NCI-H1092 treated with DMSO at 0.1 percent for 48 hours (cell line): ENCODE data around the gene LINGO3.
"Not testable (repeated sequence)": the region's sequence is repeated elsewhere in the genome, so short reads cannot be mapped to it uniquely, and the experiment has no call there.

Experiments
- DNase-seq: peaks from one replicate; lab custom pipeline; 2025; lab: John Stamatoyannopoulos, UW

LINGO3 gene, protein sequence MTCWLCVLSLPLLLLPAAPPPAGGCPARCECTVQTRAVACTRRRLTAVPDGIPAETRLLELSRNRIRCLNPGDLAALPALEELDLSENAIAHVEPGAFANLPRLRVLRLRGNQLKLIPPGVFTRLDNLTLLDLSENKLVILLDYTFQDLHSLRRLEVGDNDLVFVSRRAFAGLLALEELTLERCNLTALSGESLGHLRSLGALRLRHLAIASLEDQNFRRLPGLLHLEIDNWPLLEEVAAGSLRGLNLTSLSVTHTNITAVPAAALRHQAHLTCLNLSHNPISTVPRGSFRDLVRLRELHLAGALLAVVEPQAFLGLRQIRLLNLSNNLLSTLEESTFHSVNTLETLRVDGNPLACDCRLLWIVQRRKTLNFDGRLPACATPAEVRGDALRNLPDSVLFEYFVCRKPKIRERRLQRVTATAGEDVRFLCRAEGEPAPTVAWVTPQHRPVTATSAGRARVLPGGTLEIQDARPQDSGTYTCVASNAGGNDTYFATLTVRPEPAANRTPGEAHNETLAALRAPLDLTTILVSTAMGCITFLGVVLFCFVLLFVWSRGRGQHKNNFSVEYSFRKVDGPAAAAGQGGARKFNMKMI

DNA sequence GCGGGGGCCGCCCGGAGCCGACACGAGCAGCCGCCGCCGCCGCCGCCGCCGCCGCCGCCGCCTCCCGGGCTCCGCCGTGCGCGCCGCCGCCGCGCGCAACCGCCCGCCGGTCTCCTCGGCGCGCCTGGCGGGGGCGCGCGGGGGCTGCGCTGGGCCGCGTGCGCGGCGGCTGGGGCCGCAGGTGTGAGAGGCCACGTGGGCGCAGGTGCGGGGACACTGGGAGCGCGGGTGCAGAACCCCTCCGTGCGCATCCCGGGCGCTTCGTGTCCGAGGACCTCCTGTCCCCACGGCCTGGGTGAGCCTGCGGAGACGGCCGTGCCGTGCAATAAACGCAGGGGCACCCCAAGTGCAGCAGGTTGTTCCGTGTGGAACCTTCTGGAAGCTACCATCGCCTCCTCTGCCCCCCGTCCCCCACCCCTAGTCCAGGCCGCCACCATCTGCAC lies at the start of gene LINGO3:
Gene LINGO3, minus strand, starts transcription at position 41 of the 443 bp plus-strand sequence. CDS start 16,378 bp downstream, outside the sequence.
- DNase-seq, result no peak

GRCh38 chr19:2356036-2356646 lies 48.2 kb upstream of the LINGO3 start:
- no peak for DNase-seq

- DNase-seq, result no peak
These were observed 47.4 kb upstream of the LINGO3 start for GRCh38 chr19:2355168-2356035.

- DNase-seq, result no peak
These were observed 46.7 kb upstream of the LINGO3 start for GRCh38 chr19:2354670-2355069.

GRCh38 chr19:2353887-2354592 lies 46.1 kb upstream of the LINGO3 start:
- no peak for DNase-seq

DNA sequence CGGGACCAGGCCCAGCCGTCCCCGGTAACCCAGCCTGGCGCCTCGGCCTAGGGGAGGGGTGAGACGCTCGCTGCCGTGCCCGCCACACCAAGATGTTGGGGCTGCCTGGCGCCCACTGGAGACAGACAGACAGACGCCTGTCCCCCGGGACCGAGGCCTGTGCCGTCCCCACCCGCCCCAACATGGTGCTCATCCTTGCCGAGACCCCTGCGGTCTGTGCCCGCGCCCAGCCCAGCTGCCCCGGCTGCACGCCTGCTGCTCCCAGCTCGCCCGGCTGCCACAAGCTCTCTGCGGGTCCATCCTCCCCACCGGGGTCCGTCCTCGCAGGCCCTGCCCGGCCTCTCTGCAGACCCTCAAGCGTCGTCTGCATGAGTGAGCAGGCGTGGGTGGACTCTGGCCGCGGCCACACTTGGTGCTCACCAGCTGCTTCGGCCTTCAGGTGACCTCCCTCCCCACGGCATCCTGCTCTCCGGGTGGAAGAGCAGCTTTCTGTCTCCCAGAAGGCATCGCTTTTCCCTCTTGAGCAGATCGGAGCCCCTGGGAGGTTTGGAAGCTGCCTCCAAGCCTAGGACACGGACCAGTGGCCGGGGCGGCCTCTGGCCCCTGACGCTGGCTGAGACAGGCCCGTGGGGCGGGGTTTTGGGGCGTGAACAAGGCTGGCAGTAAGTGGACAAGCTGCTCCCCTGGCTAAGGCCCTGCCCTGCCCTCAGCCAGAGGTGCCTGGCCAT lies 45.4 kb upstream of the LINGO3 start:
- no peak for DNase-seq

- no peak for DNase-seq
These were observed 44.2 kb upstream of the LINGO3 start for GRCh38 chr19:2352121-2352520.

DNA sequence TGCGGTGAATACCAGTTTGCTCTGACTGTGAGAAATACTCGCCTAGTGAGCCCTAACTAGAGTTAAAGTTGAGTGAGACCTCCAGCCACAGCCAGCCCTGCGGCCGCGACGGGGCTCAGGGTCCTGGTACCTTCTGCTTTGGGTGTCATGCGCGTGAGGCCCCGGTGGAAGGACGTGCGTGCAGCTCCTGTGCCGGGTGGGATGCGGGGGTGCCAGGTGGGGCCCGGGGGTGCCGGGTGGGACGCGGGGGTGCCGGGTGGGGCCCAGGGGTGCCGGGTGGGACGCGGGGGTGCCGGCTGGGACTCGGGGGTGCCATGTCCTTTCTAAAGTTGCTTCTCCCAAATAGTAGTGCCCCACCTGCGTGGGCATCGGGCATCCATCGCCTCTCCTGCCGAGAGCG lies 43.6 kb upstream of the LINGO3 start:
- DNase-seq, result no peak

DNA sequence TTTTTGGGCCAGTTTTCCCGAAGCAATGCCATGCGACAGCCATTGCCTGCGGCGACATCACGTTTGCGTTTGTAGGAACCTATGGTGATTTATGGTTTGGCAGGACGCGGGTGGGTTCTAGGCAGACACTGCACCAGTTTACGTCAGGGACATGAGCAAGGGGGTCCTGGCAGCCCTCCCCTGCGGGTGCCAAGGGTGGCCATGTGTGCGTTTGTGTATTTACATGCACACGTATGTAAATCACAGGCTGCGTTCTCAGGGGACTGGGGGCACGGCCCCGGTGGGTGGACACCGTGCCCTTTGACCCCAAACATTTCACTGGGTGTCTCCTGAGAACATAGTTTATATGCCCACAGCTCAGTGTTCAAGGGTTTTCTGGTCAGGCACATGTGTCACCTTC lies 42.7 kb upstream of the LINGO3 start:
- no peak for DNase-seq

DNA sequence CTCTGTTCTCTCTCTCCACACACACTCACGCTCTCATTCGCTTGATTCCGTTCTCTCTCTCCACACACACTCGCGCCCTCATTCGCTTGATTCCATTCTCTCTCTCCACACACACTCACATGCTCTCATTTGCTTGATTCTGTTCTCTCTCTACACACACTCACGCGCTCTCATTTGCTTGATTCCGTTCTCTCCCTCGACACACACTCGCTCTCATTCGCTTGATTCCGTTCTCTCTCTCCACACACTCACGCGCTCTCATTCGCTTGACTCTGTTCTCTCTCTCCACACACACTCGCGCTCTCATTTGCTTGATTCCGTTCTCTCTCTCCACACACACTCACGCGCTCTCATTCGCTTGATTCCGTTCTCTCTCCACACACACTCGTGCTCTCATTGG lies 41.9 kb upstream of the LINGO3 start:
- not testable (repeated sequence) for DNase-seq

DNA sequence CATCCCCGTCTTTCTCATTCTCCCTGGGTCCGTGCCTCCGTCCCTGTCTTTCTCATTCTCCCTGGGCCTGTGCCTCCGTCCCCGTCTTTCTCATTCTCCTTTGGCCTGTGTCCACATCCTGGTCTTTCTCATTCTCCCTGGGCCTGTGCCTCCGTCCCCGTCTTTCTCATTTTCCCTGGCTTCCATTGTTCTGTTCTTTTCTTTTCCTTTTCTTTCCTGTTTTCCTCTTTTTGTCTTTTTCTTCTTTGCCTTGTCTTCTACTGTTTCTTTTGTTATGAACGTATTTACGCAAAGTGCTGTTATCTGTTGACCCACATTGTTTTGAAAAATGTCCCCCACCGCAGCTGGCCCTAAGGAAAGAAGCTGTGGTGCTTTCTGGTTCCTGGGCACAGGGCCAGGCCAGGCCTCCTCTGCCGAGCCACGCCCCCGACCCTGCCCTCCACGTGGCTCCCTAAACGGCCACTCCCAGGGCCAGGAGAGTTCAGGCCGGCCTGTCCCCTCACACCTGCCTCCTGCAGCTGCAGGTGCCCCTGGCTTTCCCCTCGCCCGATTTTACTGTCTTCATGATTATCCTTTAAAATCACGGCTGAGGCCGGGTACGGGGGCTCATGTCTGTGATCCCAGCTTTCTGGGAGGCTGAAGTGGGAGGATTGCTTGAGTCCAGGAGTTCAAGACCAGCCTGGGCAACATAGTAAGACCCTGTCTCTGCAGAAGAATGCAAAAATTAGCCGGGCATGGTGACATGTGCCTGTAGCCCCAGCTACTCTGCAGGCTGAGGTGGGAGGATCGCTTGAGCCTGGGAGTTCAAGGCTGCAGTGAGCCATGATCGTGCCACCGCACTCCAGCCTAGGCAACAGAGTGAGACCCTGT lies 38.1 kb upstream of the LINGO3 start:
- no peak for DNase-seq

GRCh38 chr19:2345076-2345475 lies 37.1 kb upstream of the LINGO3 start:
- no peak for DNase-seq

DNA sequence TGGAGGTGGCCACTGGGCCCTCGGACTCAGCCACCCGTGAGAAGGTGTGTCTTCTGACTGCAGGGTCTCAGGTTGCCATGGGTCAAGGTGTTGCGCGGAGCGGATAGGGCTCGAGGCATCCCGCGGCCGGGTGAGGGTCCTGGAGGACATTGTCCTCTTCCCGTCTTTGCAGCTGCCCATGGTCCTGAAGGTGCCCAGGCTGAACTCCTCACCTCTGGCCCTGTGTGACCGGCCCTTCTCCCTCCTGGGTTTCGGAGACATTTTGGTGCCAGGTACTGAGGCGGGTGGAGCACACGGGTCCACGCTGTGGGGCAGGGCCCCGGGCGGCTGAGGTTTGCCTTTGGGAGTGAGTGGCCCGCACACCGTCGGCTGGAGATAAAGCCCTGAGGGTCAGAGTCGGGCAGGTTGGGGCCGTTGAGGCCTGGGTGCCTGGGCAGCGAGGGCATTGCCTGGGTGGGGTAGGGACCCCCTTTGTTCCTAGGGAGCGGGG lies 36.5 kb upstream of the LINGO3 start:
- no peak for DNase-seq

DNA sequence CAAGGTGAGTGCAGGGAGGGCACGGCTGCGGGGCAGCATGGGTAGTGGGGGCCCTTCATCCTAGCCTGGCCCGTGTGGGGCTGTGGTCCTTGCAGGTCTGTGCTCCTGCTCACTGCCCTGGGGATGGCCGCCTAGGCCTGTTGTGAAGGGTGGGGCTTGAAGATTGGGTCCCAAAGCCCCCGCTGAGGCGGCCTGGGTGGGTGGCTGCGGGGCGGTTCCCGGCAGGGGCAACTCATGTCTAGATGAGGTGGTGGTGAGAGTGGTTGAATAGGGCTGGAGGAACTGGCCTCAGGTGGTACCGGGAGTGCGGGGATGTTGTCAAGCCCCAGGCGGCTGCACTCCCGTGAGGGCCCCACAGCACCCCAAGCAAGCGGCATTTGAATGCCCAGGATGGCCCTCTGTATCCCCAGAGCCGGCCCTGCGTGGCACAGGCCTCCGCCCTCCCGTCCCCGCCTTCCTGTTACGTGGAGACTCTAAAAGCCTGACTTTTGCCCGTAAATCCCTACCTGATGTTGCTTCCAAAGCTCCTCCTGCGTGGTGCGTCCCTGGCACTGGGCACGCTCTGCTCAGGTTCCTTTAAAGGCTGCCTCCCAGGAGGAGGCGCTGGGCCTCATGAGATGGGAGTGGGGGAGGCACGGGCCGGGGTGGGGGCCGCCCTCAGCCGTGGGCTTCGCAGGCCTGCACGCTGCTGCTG lies 35.5 kb upstream of the LINGO3 start:
- DNase-seq, result no peak

DNA sequence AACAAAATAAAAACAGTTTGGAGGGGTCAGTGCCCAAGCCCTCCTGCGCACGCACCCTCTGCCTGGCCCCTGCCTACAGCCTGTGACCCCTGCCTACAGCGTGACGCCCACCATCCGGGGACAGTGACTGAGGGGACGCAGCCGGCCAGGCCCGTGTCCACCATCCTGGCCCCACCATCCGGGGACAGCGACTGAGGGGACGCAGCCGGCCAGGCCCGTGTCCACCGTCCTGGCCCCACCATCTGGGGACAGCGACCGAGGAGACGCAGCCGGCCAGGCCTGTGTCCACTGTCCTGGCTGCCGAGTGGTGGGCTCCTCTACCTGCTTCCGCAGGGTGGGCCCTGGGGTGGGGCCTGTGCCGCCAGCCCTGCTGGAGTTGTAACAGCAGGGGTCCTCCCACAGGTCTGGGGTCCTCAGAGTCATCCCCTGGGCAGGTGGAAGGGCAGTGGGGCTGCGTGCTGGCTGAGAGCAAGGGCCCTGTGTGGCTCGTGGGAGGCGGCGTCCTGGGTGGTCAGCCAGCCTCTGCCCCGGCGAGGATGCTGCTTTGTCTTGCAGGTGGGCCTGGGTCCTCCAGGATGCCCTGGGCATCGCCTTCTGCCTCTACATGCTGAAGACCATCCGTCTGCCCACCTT lies 34.8 kb upstream of the LINGO3 start:
- DNase-seq, result no peak

DNA sequence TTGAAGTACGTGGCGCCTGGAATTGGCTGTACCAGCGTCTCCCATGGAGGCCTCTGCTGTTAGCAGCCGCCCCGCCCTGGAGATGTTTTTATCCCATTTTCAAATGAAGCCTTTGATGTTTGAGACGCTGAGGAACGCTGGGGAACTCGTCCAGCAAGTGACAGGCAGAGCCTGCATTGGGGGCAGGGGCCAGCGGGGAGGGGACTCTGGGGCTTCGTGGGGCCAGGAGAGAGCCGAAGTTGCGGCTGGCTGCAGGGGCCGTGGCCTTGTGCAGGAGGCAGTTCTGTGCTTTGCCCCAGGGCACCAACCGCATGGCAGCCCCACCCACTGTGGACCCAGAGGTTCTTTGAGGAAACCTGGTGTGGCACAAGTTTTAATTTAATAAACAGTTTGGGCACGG lies 34.0 kb upstream of the LINGO3 start:
- DNase-seq, result no peak

DNA sequence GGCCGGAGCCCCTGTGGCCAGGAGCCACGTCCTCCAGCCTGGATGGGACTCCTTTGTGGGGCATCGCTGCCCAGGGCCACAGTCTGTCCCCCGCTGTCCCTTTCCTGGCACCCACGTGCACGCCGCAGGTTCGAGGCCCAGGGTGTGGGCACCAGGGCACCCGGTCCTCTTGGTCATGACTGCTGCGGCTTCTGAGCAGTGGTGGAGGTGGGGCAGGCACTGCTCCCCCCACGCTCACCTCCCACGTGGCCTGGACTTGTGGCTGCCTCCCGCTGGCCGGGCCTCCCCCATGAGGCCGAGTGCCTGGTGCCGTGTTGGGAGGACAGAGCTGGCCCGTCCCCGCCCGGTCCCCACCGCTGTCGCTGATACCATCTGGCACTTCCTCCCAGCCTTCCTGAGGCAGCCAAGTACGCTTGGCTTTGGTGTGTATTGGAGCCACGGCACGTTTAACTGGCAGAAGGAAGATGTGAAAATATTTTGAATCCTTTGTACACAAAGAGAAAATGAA lies 33.3 kb upstream of the LINGO3 start:
- no peak for DNase-seq

DNA sequence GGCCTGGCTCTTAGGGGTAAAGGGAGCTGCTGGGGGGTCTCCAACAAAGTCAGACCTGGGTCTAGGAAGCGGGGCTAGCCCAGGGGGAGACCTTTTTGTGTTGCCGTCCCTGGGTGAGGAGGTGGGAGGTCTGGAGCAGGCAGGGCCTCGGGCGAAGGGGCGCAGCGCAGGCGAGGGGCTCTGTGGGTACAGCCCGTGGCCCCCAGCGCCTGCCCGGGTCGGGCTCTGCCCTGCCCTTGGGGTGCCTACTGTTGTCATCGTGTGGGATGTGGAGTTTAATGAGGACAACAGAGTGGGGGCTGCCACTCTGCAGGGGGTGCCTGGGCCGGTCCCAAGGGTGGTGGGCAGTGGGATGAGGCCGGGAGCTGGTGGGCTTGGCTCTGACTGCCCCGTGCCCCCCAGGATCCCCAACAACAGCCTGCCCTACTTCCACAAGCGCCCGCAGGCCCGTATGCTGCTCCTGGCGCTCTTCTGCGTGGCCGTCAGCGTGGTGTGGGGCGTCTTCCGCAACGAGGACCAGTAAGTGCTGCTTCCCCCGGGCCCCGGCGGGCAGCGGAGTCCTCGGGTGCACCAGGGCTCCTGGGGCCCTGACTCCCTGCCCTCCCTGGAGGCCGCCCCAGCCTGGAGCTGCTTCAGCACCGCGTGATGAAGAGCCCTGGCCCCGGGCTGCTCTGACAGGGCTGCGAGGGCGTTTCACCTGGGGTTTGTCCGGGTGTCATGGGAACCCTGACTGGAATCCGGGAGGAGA lies 32.7 kb upstream of the LINGO3 start:
- no peak for DNase-seq
